ENCODE results near the gene MAPKAP1.

The MAPKAP1 gene

GRCh38 chr9:125558453-125559092 lies 148.4 kb downstream of the MAPKAP1 start:
- DNase-seq = peak; percentile 59

GRCh38 chr9:125556046-125556721 lies 150.8 kb downstream of the MAPKAP1 start:
- DNase-seq = no peak

- DNase-seq = no peak
These were observed 152.3 kb downstream of the MAPKAP1 start for GRCh38 chr9:125554726-125555125.

GRCh38 chr9:125551781-125552180 lies 155.2 kb downstream of the MAPKAP1 start:
- no peak for DNase-seq

GRCh38 chr9:125549891-125550885 lies 156.8 kb downstream of the MAPKAP1 start:
- DNase-seq = no peak

GRCh38 chr9:125549465-125549871 lies 157.5 kb downstream of the MAPKAP1 start:
- no peak for DNase-seq

- DNase-seq = no peak
These were observed 158.0 kb downstream of the MAPKAP1 start for GRCh38 chr9:125549039-125549438.

- no peak for DNase-seq
These were observed 158.9 kb downstream of the MAPKAP1 start for GRCh38 chr9:125548141-125548540.

- no peak for DNase-seq
These were observed 159.6 kb downstream of the MAPKAP1 start for GRCh38 chr9:125547368-125547767.

- no peak for DNase-seq
These were observed 161.2 kb downstream of the MAPKAP1 start for GRCh38 chr9:125545845-125546244.

GRCh38 chr9:125544988-125545651 lies 161.9 kb downstream of the MAPKAP1 start:
- no peak for DNase-seq

- no peak for DNase-seq
These were observed 162.5 kb downstream of the MAPKAP1 start for GRCh38 chr9:125544484-125544883.

- no peak for DNase-seq
These were observed 165.2 kb downstream of the MAPKAP1 start for GRCh38 chr9:125541840-125542243.

- no peak for DNase-seq
These were observed 166.5 kb downstream of the MAPKAP1 start for GRCh38 chr9:125540497-125540896.

- DNase-seq = no peak
These were observed 168.9 kb downstream of the MAPKAP1 start for GRCh38 chr9:125538092-125538473.

- DNase-seq = no peak
These were observed 169.4 kb downstream of the MAPKAP1 start for GRCh38 chr9:125537442-125538091.

- no peak for DNase-seq
These were observed 170.2 kb downstream of the MAPKAP1 start for GRCh38 chr9:125536776-125537175.

GRCh38 chr9:125536167-125536772 lies 170.7 kb downstream of the MAPKAP1 start:
- no peak for DNase-seq

- no peak for DNase-seq
These were observed 171.9 kb downstream of the MAPKAP1 start for GRCh38 chr9:125534971-125535701.

GRCh38 chr9:125532812-125533594 lies 174.0 kb downstream of the MAPKAP1 start:
- DNase-seq = no peak
